OCI-LY3 (cell line): Measurements from ENCODE around the gene CERS6.

Experiments used
- EZH2phosphoT487 ChIP-seq: fragments of 200-600 bp; shearing (Covaris generic); IDR thresholded peaks from 2 replicates; pipeline ENCODE4 v1.6.1; 2018; ENCODE audit warnings: antibody characterized with exemption, mixed run types, low read depth
- TF ChIP-seq, protein P1 (sequence below): fragments of 200-600, 300-600 bp; sonication (generic); IDR thresholded peaks from 2 replicates; pipeline ENCODE4 v1.5.1; 2014; ENCODE audit warnings: antibody characterized with exemption, low read length, low read depth

DNA sequence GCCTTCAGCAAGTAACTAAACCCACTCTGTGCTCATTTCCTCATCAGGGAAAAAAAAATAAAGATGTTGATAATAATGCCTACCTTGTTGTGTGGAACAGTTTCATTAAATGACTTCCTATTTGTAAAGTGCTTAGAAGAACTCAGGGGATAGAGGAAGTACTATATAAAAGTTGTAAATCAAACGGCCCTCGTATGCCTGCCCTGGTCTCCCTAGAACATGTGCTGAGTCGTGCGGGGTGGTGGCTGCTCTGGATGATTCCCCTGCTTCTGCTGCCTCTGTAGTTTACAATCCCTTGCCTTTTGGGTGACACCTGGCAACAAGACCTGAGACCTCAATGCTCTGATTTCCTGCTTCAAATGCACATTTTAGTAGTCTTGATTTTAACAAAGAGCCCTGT, 170.0 kb downstream of the CERS6 start:
- TF ChIP-seq, protein P1, sequence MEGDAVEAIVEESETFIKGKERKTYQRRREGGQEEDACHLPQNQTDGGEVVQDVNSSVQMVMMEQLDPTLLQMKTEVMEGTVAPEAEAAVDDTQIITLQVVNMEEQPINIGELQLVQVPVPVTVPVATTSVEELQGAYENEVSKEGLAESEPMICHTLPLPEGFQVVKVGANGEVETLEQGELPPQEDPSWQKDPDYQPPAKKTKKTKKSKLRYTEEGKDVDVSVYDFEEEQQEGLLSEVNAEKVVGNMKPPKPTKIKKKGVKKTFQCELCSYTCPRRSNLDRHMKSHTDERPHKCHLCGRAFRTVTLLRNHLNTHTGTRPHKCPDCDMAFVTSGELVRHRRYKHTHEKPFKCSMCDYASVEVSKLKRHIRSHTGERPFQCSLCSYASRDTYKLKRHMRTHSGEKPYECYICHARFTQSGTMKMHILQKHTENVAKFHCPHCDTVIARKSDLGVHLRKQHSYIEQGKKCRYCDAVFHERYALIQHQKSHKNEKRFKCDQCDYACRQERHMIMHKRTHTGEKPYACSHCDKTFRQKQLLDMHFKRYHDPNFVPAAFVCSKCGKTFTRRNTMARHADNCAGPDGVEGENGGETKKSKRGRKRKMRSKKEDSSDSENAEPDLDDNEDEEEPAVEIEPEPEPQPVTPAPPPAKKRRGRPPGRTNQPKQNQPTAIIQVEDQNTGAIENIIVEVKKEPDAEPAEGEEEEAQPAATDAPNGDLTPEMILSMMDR, result no peak
- TF ChIP-seq EZH2phosphoT487, result no peak
